Keratinocyte (primary cell): ENCODE data around the gene C1QC. TPM values are rescaled to one million over a fixed set of nuclear protein-coding genes. Genes with fewer than 3 reads are reported as not detected.

Experiments
- DNase-seq: peaks from one replicate; pipeline ENCODE4 v3.0.0-alpha.2; 2011; ENCODE audit warnings: low read depth, missing footprints, low spot score
- FAIRE-seq: peaks from 2 replicates; lab custom pipeline; 2011; peaks lifted over from hg19 to GRCh38; lab: Jason Lieb, UNC
- H2AFZ ChIP-seq: 2 replicates; pipeline ENCODE4 v1.6.0; 2012; ENCODE audit warnings: low read length, control low read depth, inconsistent platforms; ENCODE audit not compliant: control insufficient read depth
- H3K27ac ChIP-seq: 2 replicates; pipeline ENCODE4 v1.5.1; 2011; ENCODE audit warnings: low read length; ENCODE audit not compliant: control insufficient read depth, insufficient read depth
- H3K27me3 ChIP-seq: 3 replicates; pipeline ENCODE4 v1.6.0; 2011; ENCODE audit warnings: low read length; ENCODE audit not compliant: control insufficient read depth, insufficient read depth; ENCODE audit errors: extremely low read depth
- H3K36me3 ChIP-seq, 2 experiments: 2 replicates in 1 of 2; 3 replicates in 1 of 2; pipeline ENCODE4 v1.5.1; 2011; ENCODE audit warnings: low read length in 2 of 2, mild to moderate bottlenecking in 1 of 2; ENCODE audit not compliant: control insufficient read depth in 2 of 2, insufficient read depth in 2 of 2; ENCODE audit errors: extremely low read depth in 1 of 2
- H3K4me1 ChIP-seq: 3 replicates; pipeline ENCODE4 v1.5.1; 2011; ENCODE audit warnings: low read length; ENCODE audit not compliant: control insufficient read depth, insufficient read depth; ENCODE audit errors: extremely low read depth
- H3K4me2 ChIP-seq: 3 replicates; pipeline ENCODE4 v1.6.0; 2011; ENCODE audit warnings: low read depth, low read length; ENCODE audit not compliant: control insufficient read depth, insufficient read depth; ENCODE audit errors: extremely low read depth
- H3K4me3 ChIP-seq, 3 experiments: fragments of 200-600 bp in 1 of 3; sonication (generic) in 1 of 3; 2 replicates in 2 of 3; 3 replicates in 1 of 3; pipeline ENCODE4 v1.5.1; 2011 to 2016; ENCODE audit warnings: low read length in 3 of 3, mild to moderate bottlenecking in 3 of 3, control low read depth in 2 of 3, inconsistent platforms in 1 of 3, low read depth in 1 of 3, mixed read lengths in 1 of 3, mixed run types in 1 of 3, moderate library complexity in 1 of 3; ENCODE audit not compliant: control insufficient read depth in 2 of 3, insufficient read depth in 2 of 3; ENCODE audit errors: extremely low read depth in 1 of 3
- H3K79me2 ChIP-seq: 2 replicates; pipeline ENCODE4 v1.6.0; 2012; ENCODE audit warnings: low read length; ENCODE audit not compliant: control insufficient read depth, insufficient read depth
- H3K9ac ChIP-seq: 3 replicates; pipeline ENCODE4 v1.6.0; 2011; ENCODE audit warnings: low read length; ENCODE audit not compliant: control insufficient read depth, insufficient read depth; ENCODE audit errors: extremely low read depth
- H3K9me1 ChIP-seq: 3 replicates; pipeline ENCODE4 v1.6.0; 2011; ENCODE audit warnings: low read length; ENCODE audit not compliant: control insufficient read depth, insufficient read depth; ENCODE audit errors: extremely low read depth
- H3K9me3 ChIP-seq: 2 replicates; pipeline ENCODE4 v1.5.1; 2012; ENCODE audit warnings: low read depth, low read length; ENCODE audit not compliant: control insufficient read depth
- H4K20me1 ChIP-seq: 3 replicates; pipeline ENCODE4 v1.6.0; 2011; ENCODE audit warnings: low read length; ENCODE audit not compliant: control insufficient read depth, insufficient read depth; ENCODE audit errors: extremely low read depth
- CTCF ChIP-seq, 3 experiments: IDR thresholded peaks in 1 of 3; conservative IDR thresholded peaks in 1 of 3; optimal IDR thresholded peaks in 1 of 3; 2 replicates in 2 of 3; 3 replicates in 1 of 3; pipeline versions ENCODE3 to v1.5.1; 2011; ENCODE audit warnings: low read length in 3 of 3, mild to moderate bottlenecking in 3 of 3, moderate library complexity in 2 of 3, control low read depth in 1 of 3, inconsistent platforms in 1 of 3; ENCODE audit not compliant: insufficient read depth in 2 of 3; ENCODE audit errors: extremely low read depth in 1 of 3
- EZH2 ChIP-seq: IDR thresholded peaks from one replicate; pipeline ENCODE4 v1.6.1; 2012; ENCODE audit warnings: inconsistent platforms, mild to moderate bottlenecking, low read length, moderate library complexity
- dilution Hi-C: fragments of 300-500 bp; cut with MboI; formaldehyde crosslinking; loops from one replicate; pipeline ENCODE4 v1.7.0; 2020; ENCODE audit warnings: low sequenced_read_pairs; ENCODE audit not compliant: extremely low pct_ligation_motif_present
- polyA plus RNA-seq, 5 experiments: library from polyadenylated mRNA; depleted of rRNA in 3 of 5; stranded (reverse) in 3 of 5; stranded (forward) in 1 of 5; unstranded in 1 of 5; fragments of >200 nt; gene quantifications; 1 replicate in 1 of 5; 2 replicates in 3 of 5; 3 replicates in 1 of 5; pipeline versions ENCODE4 v1.2.1 to v1.2.3, GENCODE V29; 2011 to 2012; ENCODE audit warnings: missing spikeins in 2 of 5, low read depth in 1 of 5, low replicate concordance in 1 of 5

C1QC gene
- polyA plus RNA-seq, 1 donor (not counting 4 experiments of a cell fraction or from before 2014, with no cell fraction given): not detected

DNA sequence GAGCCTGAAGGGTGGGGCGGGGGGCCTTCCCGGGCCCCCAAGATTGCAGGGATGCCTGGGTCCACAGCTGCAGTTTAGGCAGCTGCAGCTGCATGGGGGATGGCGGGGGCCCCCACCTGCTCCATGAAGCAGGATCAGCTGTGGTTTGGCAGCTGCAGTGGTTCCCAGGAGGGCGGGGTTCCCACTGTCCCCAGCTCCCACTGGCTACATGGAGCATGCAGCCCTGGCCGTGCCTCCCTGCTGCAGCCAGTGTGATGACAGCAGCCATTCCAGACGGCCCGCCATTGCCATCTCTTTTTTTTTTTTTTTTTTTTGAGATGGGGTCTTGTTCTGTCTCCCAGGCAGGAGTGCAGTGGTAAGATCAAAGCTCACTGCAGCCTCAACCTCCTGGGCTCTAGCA, 8.0 kb upstream of the C1QC start:
- H3K9me3 ChIP-seq: no peaks in the 10 kb centered on the region
- no peak overlapping the region for H3K27ac ChIP-seq
- no peak for FAIRE-seq
- H3K9ac ChIP-seq: no peak overlapping the region
- H3K4me1 ChIP-seq: no peaks in the 10 kb centered on the region
- no peaks in the 10 kb centered on the region for H3K79me2 ChIP-seq
- H3K36me3 ChIP-seq: no peaks in the 10 kb centered on the region
- H4K20me1 ChIP-seq: no peaks in the 10 kb centered on the region
- H3K9me1 ChIP-seq: no peaks in the 10 kb centered on the region
- H3K4me2 ChIP-seq: no peak overlapping the region
- peaks cover 2% of the 10 kb centered on the region for H3K27me3 ChIP-seq
- DNase-seq: no peak
- TF ChIP-seq CTCF (optimal IDR thresholded peaks at IDR 0.05 in 1 of 3, IDR thresholded peaks at IDR 0.05 in 1 of 3, conservative IDR thresholded peaks at IDR 0.05 in 1 of 3; ENCODE audit: extremely low read depth in 1 of 3, insufficient read depth in 2 of 3, low read length in 3 of 3) (no peak), EZH2 (no peak)
- H3K4me3 ChIP-seq: no peak overlapping the region
- dilution Hi-C loops: no loop called here
- no peak overlapping the region for H2AFZ ChIP-seq

GRCh38 chr1:22636353-22636752, 7.1 kb upstream of the C1QC start, which contains the start of gene C1QA:
C1QA (plus strand) TSS chr1:22636628; CDS start chr1:22637617, 989 bp downstream.
- Histone ChIP-seq H3K79me2 (no peaks in the 10 kb centered on the region), H4K20me1 (no peaks in the 10 kb centered on the region), H3K9me1 (no peaks in the 10 kb centered on the region), H3K36me3 (no peaks in the 10 kb centered on the region), H3K27me3 (no peaks in the 10 kb centered on the region), H3K4me1 (no peaks in the 10 kb centered on the region), H3K9me3 (no peaks in the 10 kb centered on the region), H2AFZ (no peak within 1 kb of the TSS), H3K4me3 (no peak within 1 kb of the TSS), H3K4me2 (no peak within 1 kb of the TSS), H3K9ac (no peak within 1 kb of the TSS), H3K27ac (no peak within 1 kb of the TSS)
- FAIRE-seq: no peak
- no peak for DNase-seq
- dilution Hi-C loops: no loop called here
- TF ChIP-seq EZH2: no peak
- no peak for TF ChIP-seq CTCF (optimal IDR thresholded peaks at IDR 0.05 in 1 of 3, IDR thresholded peaks at IDR 0.05 in 1 of 3, conservative IDR thresholded peaks at IDR 0.05 in 1 of 3; ENCODE audit: extremely low read depth in 1 of 3, insufficient read depth in 2 of 3, low read length in 3 of 3)
